ENCODE results near the gene RBBP6.
A peak's percentile ranks its signal among the peaks of the same experiment; 100 is the strongest.
"Not testable (repeated sequence)": the region's sequence is repeated elsewhere in the genome, so short reads cannot be mapped to it uniquely, and the experiment has no call there.

Gene RBBP6

GRCh38 chr16:24539295-24539849, at the start of gene RBBP6:
Gene RBBP6 (plus strand): TSS chr16:24539566. CDS start chr16:24540627, 1,061 bp downstream.
- peak; percentile 93 for DNase-seq

- no peak for DNase-seq
Observed at GRCh38 chr16:24490866-24491265, 48.5 kb upstream of the RBBP6 start.

GRCh38 chr16:24491731-24492130, 47.6 kb upstream of the RBBP6 start:
- DNase-seq: no peak

GRCh38 chr16:24493821-24494220, 45.5 kb upstream of the RBBP6 start:
- DNase-seq: no peak

GRCh38 chr16:24495207-24495606, 44.2 kb upstream of the RBBP6 start:
- not testable (repeated sequence) for DNase-seq

GRCh38 chr16:24497440-24497839, 41.9 kb upstream of the RBBP6 start:
- DNase-seq: no peak

- DNase-seq: no peak
Observed at GRCh38 chr16:24499193-24499814, 40.1 kb upstream of the RBBP6 start.

- DNase-seq: peak; percentile 61
Observed at GRCh38 chr16:24504472-24505345, 34.7 kb upstream of the RBBP6 start.

- DNase-seq: no peak
Observed at GRCh38 chr16:24505959-24506358, 33.4 kb upstream of the RBBP6 start.

GRCh38 chr16:24507959-24508480, 31.3 kb upstream of the RBBP6 start:
- no peak for DNase-seq

GRCh38 chr16:24508614-24509013, 30.8 kb upstream of the RBBP6 start:
- DNase-seq: no peak

- no peak for DNase-seq
Observed at GRCh38 chr16:24509536-24509935, 29.8 kb upstream of the RBBP6 start.

GRCh38 chr16:24511174-24511573, 28.2 kb upstream of the RBBP6 start:
- DNase-seq: no peak

GRCh38 chr16:24511792-24512191, 27.6 kb upstream of the RBBP6 start:
- no peak for DNase-seq

- DNase-seq: no peak
Observed at GRCh38 chr16:24514096-24514495, 25.3 kb upstream of the RBBP6 start.

- no peak for DNase-seq
Observed at GRCh38 chr16:24515186-24515585, 24.2 kb upstream of the RBBP6 start.

- DNase-seq: peak; percentile 83
Observed at GRCh38 chr16:24516900-24517669, 22.3 kb upstream of the RBBP6 start.

GRCh38 chr16:24518498-24518897, 20.9 kb upstream of the RBBP6 start:
- no peak for DNase-seq

- no peak for DNase-seq
Observed at GRCh38 chr16:24520983-24521382, 18.4 kb upstream of the RBBP6 start.

GRCh38 chr16:24522751-24523150, 16.6 kb upstream of the RBBP6 start:
- DNase-seq: no peak

- no peak for DNase-seq
Observed at GRCh38 chr16:24523569-24523968, 15.8 kb upstream of the RBBP6 start.

GRCh38 chr16:24524855-24525677, 14.3 kb upstream of the RBBP6 start:
- no peak for DNase-seq
